ENCODE measurements around the gene HRAS. TPM values are rescaled to one million over a fixed set of nuclear protein-coding genes. Genes with fewer than 3 reads are reported as not detected.

The HRAS gene
- total RNA-seq, 1 experiment from 2014 or later, result 90.2 TPM

- TF ChIP-seq CTCF (conservative IDR thresholded peaks at IDR 0.05; ENCODE audit: low read depth, low read length) (no peak), EZH2 (IDR thresholded peaks at IDR 0.05; ENCODE audit: borderline replicate concordance, low read depth, low read length, poor library complexity, severe bottlenecking) (no peak)
These were observed 32.0 kb downstream of the HRAS start for GRCh38 chr11:503179-503981.

GRCh38 chr11:502288-503178 lies 32.8 kb downstream of the HRAS start:
- H3K27me3 ChIP-seq (replicated peaks; ENCODE audit: insufficient read depth, low read depth, low read length, poor library complexity), result no peaks in the 10 kb centered on the region
- TF ChIP-seq EZH2 (IDR thresholded peaks at IDR 0.05; ENCODE audit: borderline replicate concordance, low read depth, low read length, poor library complexity, severe bottlenecking), result no peak
- TF ChIP-seq CTCF (conservative IDR thresholded peaks at IDR 0.05; ENCODE audit: low read depth, low read length), result no peak
- intact Hi-C loops (cut with micrococcal nuclease; ENCODE audit: unreplicated experiment), result no loop called here
- no peak overlapping the region for H3K4me3 ChIP-seq (ENCODE audit: low read depth, low read length, poor library complexity, severe bottlenecking)
- peaks cover 14% of the 10 kb centered on the region for H3K4me1 ChIP-seq (ENCODE audit: insufficient read depth, low read length, poor library complexity, severe bottlenecking)
- no peak overlapping the region for H3K27ac ChIP-seq (ENCODE audit: low read depth, low read length, poor library complexity, severe bottlenecking)
- H3K9me3 ChIP-seq (ENCODE audit: low read depth, low read length, poor library complexity, severe bottlenecking), result no peaks in the 10 kb centered on the region
- ChIA-PET CTCF (no interaction called here), POLR2A (ENCODE audit: low non-redundant PET) (no interaction called here)
- DNase-seq (ENCODE audit: low spot score), result no peak
- peaks cover 29% of the 10 kb centered on the region for H3K36me3 ChIP-seq (ENCODE audit: insufficient read depth, low read length, poor library complexity, severe bottlenecking)
- BruUV-seq (replicated peaks), result no TSS peak

More at GRCh38 chr11:503179-503981, 32.0 kb downstream of the HRAS start:
- Histone ChIP-seq H3K27me3 (replicated peaks; ENCODE audit: insufficient read depth, low read depth, low read length, poor library complexity) (no peaks in the 10 kb centered on the region), H3K4me3 (ENCODE audit: low read depth, low read length, poor library complexity, severe bottlenecking) (peak overlapping the region; percentile 91), H3K9me3 (ENCODE audit: low read depth, low read length, poor library complexity, severe bottlenecking) (no peaks in the 10 kb centered on the region), H3K36me3 (ENCODE audit: insufficient read depth, low read length, poor library complexity, severe bottlenecking) (peaks cover 23% of the 10 kb centered on the region), H3K27ac (ENCODE audit: low read depth, low read length, poor library complexity, severe bottlenecking) (peak overlapping the region; percentile 38), H3K4me1 (ENCODE audit: insufficient read depth, low read length, poor library complexity, severe bottlenecking) (peaks cover 14% of the 10 kb centered on the region)
- CTCF ChIA-PET, result no interaction called here
- BruUV-seq (replicated peaks), result no TSS peak
- intact Hi-C loops (cut with micrococcal nuclease; ENCODE audit: unreplicated experiment), result no loop called here
- DNase-seq (ENCODE audit: low spot score), result no peak
- POLR2A ChIA-PET (ENCODE audit: low non-redundant PET), result no interaction called here

- H3K4me3 ChIP-seq (ENCODE audit: low read depth, low read length, poor library complexity, severe bottlenecking), result no peak overlapping the region
- POLR2A ChIA-PET (ENCODE audit: low non-redundant PET), result no interaction called here
- CTCF ChIA-PET, result no interaction called here
These were observed 33.6 kb downstream of the HRAS start for GRCh38 chr11:501683-502287.

More at GRCh38 chr11:501683-502287, 33.6 kb downstream of the HRAS start:
- no peak for TF ChIP-seq EZH2 (IDR thresholded peaks at IDR 0.05; ENCODE audit: borderline replicate concordance, low read depth, low read length, poor library complexity, severe bottlenecking)
- TF ChIP-seq CTCF (conservative IDR thresholded peaks at IDR 0.05; ENCODE audit: low read depth, low read length), result no peak
- intact Hi-C loops (cut with micrococcal nuclease; ENCODE audit: unreplicated experiment), result no loop called here
- BruUV-seq (replicated peaks), result no TSS peak
- Histone ChIP-seq H3K4me1 (ENCODE audit: insufficient read depth, low read length, poor library complexity, severe bottlenecking) (peaks cover 14% of the 10 kb centered on the region), H3K27ac (ENCODE audit: low read depth, low read length, poor library complexity, severe bottlenecking) (no peak overlapping the region), H3K36me3 (ENCODE audit: insufficient read depth, low read length, poor library complexity, severe bottlenecking) (peaks cover 29% of the 10 kb centered on the region), H3K9me3 (ENCODE audit: low read depth, low read length, poor library complexity, severe bottlenecking) (no peaks in the 10 kb centered on the region), H3K27me3 (replicated peaks; ENCODE audit: insufficient read depth, low read depth, low read length, poor library complexity) (no peaks in the 10 kb centered on the region)
- no peak for DNase-seq (ENCODE audit: low spot score)

All from A673 (cell line).